Measurements from ENCODE around the gene SSC4D.
"Not testable (repeated sequence)": the region's sequence is repeated elsewhere in the genome, so short reads cannot be mapped to it uniquely, and the experiment has no call there.

SSC4D gene

DNA sequence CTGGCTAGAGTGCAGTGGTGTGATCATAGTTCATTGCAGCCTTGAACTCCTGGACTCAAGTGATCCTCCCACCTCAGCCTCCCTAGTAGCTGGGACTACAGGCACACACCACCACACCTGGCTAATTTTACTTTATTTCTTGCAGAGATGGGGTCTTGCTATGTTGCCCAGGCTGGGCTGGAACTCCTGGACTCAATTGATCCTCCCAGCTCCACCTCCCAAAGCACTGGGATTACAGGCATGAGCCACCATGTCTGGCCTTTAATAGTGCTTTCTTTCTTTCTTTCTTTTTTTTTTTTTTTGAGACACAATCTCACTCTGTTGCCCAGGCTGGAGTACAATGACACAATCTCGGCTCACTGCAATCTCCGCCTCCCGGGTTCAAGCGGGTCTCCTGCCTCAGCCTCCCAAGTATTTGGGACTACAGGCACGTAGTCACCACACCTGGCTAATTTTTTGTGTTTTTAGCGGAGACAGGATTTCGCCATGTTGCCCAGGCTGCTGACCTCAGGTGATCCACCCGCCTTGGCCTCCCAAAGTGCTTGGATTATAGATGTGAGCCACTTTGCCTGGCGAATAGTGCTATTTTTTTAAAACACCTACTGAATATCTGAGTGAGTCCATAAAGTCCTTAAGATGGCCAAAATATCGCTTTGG, 8.3 kb upstream of the SSC4D start:
- H3K9ac ChIP-seq (ENCODE audit: low read depth, low read length); H3K27me3 ChIP-seq (ENCODE audit: control insufficient read depth, insufficient read depth, low read length); H3K36me3 ChIP-seq (ENCODE audit: control insufficient read depth, insufficient read depth, low read length); H3K27ac ChIP-seq (ENCODE audit: low read depth, low read length); H3K4me1 ChIP-seq (ENCODE audit: control insufficient read depth, insufficient read depth, low read length); H3K9me3 ChIP-seq (ENCODE audit: control insufficient read depth, insufficient read depth, low read length); H3K4me3 ChIP-seq (ENCODE audit: low read depth, low read length): not testable (repeated sequence)

DNA sequence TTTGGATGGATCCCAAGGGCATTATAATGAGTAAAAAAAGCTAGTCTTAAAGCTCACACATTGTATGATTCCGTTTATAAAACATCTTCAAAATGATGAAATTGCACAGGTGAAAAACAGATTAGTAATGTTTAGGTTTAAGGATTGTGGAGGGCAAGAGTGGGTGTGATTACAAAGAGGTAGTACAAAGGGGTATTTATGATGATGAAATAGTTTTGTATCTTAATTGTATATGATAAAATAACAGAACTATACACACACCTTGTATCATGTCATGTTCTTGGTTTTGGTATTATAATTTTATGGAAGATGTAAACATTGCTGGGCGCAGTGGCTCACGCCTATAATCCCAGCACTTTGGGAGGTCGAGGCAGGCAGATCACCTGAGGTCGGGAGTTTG, 2.8 kb upstream of the SSC4D start:
- H3K36me3 ChIP-seq (ENCODE audit: control insufficient read depth, insufficient read depth, low read length) = no peaks in the 10 kb centered on the region
- H3K27me3 ChIP-seq (ENCODE audit: control insufficient read depth, insufficient read depth, low read length) = no peaks in the 10 kb centered on the region
- no peaks in the 10 kb centered on the region for H3K9me3 ChIP-seq (ENCODE audit: control insufficient read depth, insufficient read depth, low read length)
- no peak overlapping the region for H3K27ac ChIP-seq (ENCODE audit: low read depth, low read length)
- no peak overlapping the region for H3K9ac ChIP-seq (ENCODE audit: low read depth, low read length)
- peaks cover 9% of the 10 kb centered on the region for H3K4me1 ChIP-seq (ENCODE audit: control insufficient read depth, insufficient read depth, low read length)
- no peak overlapping the region for H3K4me3 ChIP-seq (ENCODE audit: low read depth, low read length)

DNA sequence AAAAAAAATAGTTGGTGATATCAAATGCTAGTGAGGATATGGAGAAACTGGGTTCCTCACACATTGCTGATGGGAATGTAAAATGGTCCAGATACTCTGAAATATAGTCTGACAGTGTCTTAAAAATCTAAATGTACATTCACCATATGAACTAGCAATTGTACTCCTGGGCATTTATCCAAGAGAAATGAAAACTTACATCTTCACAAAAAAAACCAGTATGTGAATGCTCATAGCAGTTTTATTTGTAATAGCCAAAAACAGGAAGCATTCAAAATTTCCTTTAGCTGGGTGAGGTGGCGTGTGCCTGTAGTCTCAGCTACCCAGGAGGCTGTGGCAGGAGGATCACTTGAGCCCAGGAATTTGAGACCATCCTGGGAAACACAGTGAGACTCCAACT, 2.1 kb upstream of the SSC4D start:
- H3K36me3 ChIP-seq (ENCODE audit: control insufficient read depth, insufficient read depth, low read length) = no peaks in the 10 kb centered on the region
- peaks cover 9% of the 10 kb centered on the region for H3K4me1 ChIP-seq (ENCODE audit: control insufficient read depth, insufficient read depth, low read length)
- no peaks in the 10 kb centered on the region for H3K9me3 ChIP-seq (ENCODE audit: control insufficient read depth, insufficient read depth, low read length)
- H3K4me3 ChIP-seq (ENCODE audit: low read depth, low read length) = no peak overlapping the region
- H3K27ac ChIP-seq (ENCODE audit: low read depth, low read length) = no peak overlapping the region
- no peaks in the 10 kb centered on the region for H3K27me3 ChIP-seq (ENCODE audit: control insufficient read depth, insufficient read depth, low read length)
- no peak overlapping the region for H3K9ac ChIP-seq (ENCODE audit: low read depth, low read length)

DNA sequence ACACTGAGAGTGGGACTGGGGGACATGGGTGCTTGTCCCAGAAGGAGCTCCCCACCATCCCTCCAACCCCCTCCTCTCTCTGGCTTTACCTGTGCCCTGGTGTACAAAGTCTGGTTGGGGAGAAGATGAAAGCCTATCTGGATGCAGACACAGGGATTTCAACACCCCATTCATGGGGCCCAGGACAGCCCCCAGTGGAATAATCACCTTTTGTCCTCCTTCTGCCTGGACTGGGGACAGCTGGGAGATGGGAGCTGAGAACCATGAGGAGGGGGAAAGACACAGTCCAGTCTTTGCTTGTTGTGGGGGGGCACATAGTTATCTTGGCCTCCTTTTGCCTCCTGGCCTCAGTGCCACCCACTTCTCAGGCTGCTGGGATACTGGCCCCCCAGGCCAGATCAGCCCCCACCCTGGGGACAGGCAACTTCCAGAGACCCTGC, 1.4 kb downstream of the SSC4D start:
- Histone ChIP-seq H3K4me3 (ENCODE audit: low read depth, low read length) (no peak overlapping the region), H3K27ac (ENCODE audit: low read depth, low read length) (no peak overlapping the region), H3K9me3 (ENCODE audit: control insufficient read depth, insufficient read depth, low read length) (no peaks in the 10 kb centered on the region), H3K27me3 (ENCODE audit: control insufficient read depth, insufficient read depth, low read length) (no peaks in the 10 kb centered on the region), H3K4me1 (ENCODE audit: control insufficient read depth, insufficient read depth, low read length) (peaks cover 9% of the 10 kb centered on the region), H3K36me3 (ENCODE audit: control insufficient read depth, insufficient read depth, low read length) (no peaks in the 10 kb centered on the region), H3K9ac (ENCODE audit: low read depth, low read length) (no peak overlapping the region)

DNA sequence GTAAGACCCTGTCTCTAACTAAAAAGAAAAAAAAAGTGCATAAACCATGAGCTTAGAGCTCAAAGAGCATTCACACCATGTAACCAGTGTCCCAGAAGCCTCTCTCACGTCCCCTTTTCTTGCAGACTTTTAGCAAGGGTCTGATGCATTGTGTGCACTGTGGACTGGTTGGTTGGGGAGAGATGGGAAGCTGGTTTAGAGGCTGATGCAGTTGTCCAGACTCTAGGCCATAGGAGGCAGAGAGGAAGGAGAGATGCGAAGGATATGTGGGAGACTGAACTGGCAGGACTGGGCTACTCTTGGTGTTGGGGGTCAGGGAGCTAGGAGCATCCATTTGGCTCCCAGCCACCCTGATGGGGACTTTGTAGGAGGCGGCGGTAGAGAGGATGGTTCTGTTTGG, 1.8 kb downstream of the SSC4D start:
- no peak overlapping the region for H3K9ac ChIP-seq (ENCODE audit: low read depth, low read length)
- H3K27me3 ChIP-seq (ENCODE audit: control insufficient read depth, insufficient read depth, low read length) = no peaks in the 10 kb centered on the region
- no peaks in the 10 kb centered on the region for H3K36me3 ChIP-seq (ENCODE audit: control insufficient read depth, insufficient read depth, low read length)
- peaks cover 9% of the 10 kb centered on the region for H3K4me1 ChIP-seq (ENCODE audit: control insufficient read depth, insufficient read depth, low read length)
- no peak overlapping the region for H3K4me3 ChIP-seq (ENCODE audit: low read depth, low read length)
- no peaks in the 10 kb centered on the region for H3K9me3 ChIP-seq (ENCODE audit: control insufficient read depth, insufficient read depth, low read length)
- H3K27ac ChIP-seq (ENCODE audit: low read depth, low read length) = no peak overlapping the region

DNA sequence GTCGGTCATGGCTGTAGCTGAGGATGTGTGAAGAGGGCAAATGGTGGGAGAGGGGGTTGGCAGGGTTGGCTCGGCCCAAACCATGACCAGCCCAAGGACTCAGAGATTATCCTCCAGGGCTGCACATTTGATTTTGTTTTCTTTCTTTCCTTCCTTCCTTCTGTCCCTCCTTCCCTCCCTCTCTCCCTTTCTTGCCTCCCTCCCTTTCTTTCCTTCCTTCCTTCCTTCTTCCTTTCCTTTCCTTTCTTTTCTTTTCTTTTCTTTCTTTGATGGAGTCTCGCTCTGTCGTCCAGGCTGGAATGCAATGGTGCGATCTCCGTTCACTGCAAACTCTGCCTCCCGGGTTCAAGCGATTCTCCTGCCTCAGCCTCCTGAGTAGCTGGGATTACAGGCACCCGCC, 3.8 kb downstream of the SSC4D start:
- Histone ChIP-seq H3K27ac (ENCODE audit: low read depth, low read length) (no peak overlapping the region), H3K27me3 (ENCODE audit: control insufficient read depth, insufficient read depth, low read length) (no peaks in the 10 kb centered on the region), H3K9ac (ENCODE audit: low read depth, low read length) (no peak overlapping the region), H3K4me3 (ENCODE audit: low read depth, low read length) (no peak overlapping the region), H3K9me3 (ENCODE audit: control insufficient read depth, insufficient read depth, low read length) (no peaks in the 10 kb centered on the region), H3K4me1 (ENCODE audit: control insufficient read depth, insufficient read depth, low read length) (peaks cover 9% of the 10 kb centered on the region), H3K36me3 (ENCODE audit: control insufficient read depth, insufficient read depth, low read length) (no peaks in the 10 kb centered on the region)

DNA sequence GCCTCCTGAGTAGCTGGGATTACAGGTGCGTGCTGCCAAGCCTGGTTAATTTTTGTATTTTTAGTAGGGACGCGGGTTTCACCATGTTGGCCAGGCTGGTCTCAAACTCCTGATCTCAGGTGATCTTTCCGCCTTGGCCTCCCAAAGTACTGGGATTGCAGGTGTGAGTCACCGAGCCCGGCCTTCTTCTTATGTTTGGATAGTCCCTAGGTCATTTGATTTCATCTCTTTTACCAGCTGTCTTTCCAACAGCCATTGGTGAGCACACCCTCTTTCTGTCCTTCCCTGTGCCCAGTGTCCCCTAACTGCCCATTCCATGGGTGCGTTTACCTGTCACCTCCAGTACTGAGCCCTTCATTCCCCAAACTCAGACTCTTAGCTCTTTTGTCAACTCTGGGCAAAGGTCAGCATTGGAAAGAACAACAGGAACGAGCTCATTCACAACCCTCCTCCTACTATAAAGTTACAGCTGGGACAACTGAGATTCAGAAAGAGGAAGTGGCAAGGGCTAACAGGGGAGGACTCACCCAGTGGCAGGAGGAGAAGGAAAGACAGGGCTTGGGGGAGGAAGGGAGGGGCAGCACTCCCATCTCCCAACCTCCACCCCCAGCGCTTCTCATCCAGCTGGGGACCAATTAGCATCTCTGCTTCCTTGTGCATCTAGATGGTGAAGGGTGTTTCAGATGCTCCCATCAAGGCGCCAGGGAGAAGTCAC, 5.6 kb downstream of the SSC4D start:
- no peaks in the 10 kb centered on the region for H3K9me3 ChIP-seq (ENCODE audit: control insufficient read depth, insufficient read depth, low read length)
- no peaks in the 10 kb centered on the region for H3K27me3 ChIP-seq (ENCODE audit: control insufficient read depth, insufficient read depth, low read length)
- H3K4me1 ChIP-seq (ENCODE audit: control insufficient read depth, insufficient read depth, low read length) = peaks cover 1% of the 10 kb centered on the region
- no peak overlapping the region for H3K27ac ChIP-seq (ENCODE audit: low read depth, low read length)
- H3K9ac ChIP-seq (ENCODE audit: low read depth, low read length) = no peak overlapping the region
- H3K36me3 ChIP-seq (ENCODE audit: control insufficient read depth, insufficient read depth, low read length) = no peaks in the 10 kb centered on the region
- no peak overlapping the region for H3K4me3 ChIP-seq (ENCODE audit: low read depth, low read length)

DNA sequence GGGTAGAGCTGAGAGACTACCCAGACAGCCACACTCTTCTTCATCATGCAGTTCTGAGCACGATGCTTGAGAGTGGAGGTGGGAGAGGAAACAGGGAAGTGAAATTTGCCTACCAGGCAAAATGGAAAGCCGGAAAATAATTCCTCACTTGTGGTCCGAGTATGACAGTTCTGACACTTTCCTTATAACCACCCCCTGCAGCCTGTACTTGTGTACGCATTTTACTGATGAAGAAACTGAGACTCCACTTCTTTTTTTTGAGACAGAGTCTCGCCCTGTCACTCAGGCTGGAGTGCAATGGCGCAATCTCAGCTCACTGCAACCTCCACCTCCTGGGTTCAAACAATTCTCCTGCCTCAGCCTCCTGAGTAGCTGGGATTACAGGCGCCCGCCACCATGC, 6.4 kb downstream of the SSC4D start:
- H3K27me3 ChIP-seq (ENCODE audit: control insufficient read depth, insufficient read depth, low read length); H3K36me3 ChIP-seq (ENCODE audit: control insufficient read depth, insufficient read depth, low read length); H3K27ac ChIP-seq (ENCODE audit: low read depth, low read length); H3K9me3 ChIP-seq (ENCODE audit: control insufficient read depth, insufficient read depth, low read length); H3K9ac ChIP-seq (ENCODE audit: low read depth, low read length); H3K4me1 ChIP-seq (ENCODE audit: control insufficient read depth, insufficient read depth, low read length); H3K4me3 ChIP-seq (ENCODE audit: low read depth, low read length): not testable (repeated sequence)

DNA sequence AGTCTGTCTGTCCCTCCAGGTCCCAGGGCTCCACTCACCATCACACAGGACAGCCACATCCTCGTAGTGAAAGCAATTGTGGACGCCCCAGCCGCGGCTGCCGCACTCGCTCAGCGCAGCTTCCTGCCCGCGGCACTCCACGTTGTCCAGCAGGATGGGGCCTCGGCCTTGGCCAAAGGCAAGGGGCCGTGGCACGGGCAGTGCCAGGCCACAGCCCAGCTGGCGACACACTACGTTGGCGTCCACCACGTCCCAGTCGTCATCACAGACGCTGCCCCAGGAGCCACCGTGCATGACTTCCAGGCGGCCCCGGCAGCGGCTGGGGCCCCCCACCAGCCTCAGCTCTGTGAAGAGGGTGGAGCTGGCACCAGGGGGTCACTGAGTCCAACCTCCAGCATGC, 9.2 kb downstream of the SSC4D start:
- H3K9ac ChIP-seq (ENCODE audit: low read depth, low read length) = no peak overlapping the region

DNA sequence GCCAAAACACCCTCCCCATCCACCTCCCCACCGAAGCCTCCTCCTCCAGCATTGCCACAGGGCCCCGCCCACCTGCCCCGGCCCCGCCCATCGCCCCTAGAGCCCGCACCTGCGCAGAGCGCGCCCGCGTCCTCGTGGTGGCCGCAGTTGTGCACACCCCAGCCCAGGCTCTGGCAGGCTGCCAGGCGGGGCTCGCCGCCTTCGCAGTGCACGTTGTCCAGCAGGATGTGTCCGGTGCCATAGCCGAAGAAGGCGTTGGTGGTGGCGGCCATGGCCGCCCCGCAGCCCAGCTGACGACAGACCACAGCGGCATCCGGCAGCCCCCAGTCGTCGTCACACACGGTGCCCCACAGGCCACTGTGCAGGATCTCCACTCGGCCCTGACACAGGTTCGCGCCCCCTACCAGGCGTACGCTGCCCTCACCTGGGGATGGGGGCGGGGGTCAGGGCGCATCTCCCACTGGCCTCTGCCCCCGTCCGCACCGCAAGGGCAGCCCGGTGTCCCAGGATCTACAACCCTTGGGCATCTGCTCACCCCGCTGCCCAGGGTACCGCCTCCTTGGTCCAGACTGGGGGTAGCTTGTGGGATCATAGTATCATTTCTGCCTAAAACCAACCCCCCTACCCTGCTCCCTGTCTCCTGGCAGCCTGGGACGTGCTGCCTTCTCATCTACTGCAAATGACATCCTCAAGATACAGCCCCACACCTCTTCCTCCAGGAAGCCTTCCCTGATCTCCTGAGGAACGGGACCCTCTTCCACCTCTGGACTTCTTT, 11.9 kb downstream of the SSC4D start:
- H3K27ac ChIP-seq (ENCODE audit: low read depth, low read length) = no peak overlapping the region
- H3K9ac ChIP-seq (ENCODE audit: low read depth, low read length) = no peak overlapping the region
- H3K27me3 ChIP-seq (ENCODE audit: control insufficient read depth, insufficient read depth, low read length) = no peaks in the 10 kb centered on the region; the same call in 1 of the 2 replicates
- no peaks in the 10 kb centered on the region for H3K36me3 ChIP-seq (ENCODE audit: control insufficient read depth, insufficient read depth, low read length)
- H3K9me3 ChIP-seq (ENCODE audit: control insufficient read depth, insufficient read depth, low read length) = no peaks in the 10 kb centered on the region
- H3K4me1 ChIP-seq (ENCODE audit: control insufficient read depth, insufficient read depth, low read length) = peaks cover 3% of the 10 kb centered on the region; the same call in 1 of the 2 replicates
- H3K4me3 ChIP-seq (ENCODE audit: low read depth, low read length) = no peak overlapping the region

More for the DNA sequence above, 9.2 kb downstream of the SSC4D start:
- Histone ChIP-seq H3K4me3 (ENCODE audit: low read depth, low read length) (no peak overlapping the region), H3K27me3 (ENCODE audit: control insufficient read depth, insufficient read depth, low read length) (no peaks in the 10 kb centered on the region; the same call in 1 of the 2 replicates), H3K9me3 (ENCODE audit: control insufficient read depth, insufficient read depth, low read length) (no peaks in the 10 kb centered on the region), H3K4me1 (ENCODE audit: control insufficient read depth, insufficient read depth, low read length) (peaks cover 3% of the 10 kb centered on the region; the same call in 1 of the 2 replicates), H3K27ac (ENCODE audit: low read depth, low read length) (no peak overlapping the region), H3K36me3 (ENCODE audit: control insufficient read depth, insufficient read depth, low read length) (no peaks in the 10 kb centered on the region)

DNA sequence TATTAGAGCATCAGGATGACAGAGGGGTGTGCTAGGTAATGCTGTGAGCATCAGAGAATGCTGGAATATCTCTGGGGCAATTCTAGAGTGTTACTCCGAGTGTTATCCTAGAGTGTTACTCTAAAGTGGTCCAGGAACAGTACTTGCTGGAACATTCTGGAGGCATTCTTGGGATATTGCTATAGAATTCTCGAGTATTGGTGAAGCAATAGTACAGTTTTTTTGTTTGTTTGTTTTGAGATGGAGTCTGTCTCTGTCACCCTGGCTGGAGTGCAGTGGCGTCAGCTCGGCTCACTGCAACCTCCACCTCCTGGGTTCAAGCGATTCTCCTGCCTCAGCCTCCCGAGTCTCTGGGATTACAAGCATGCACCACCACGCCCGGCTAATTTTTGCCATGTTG, 12.6 kb downstream of the SSC4D start:
- Histone ChIP-seq H3K27ac (ENCODE audit: low read depth, low read length) (no peak overlapping the region), H3K4me1 (ENCODE audit: control insufficient read depth, insufficient read depth, low read length) (peaks cover 3% of the 10 kb centered on the region; the same call in 1 of the 2 replicates), H3K9me3 (ENCODE audit: control insufficient read depth, insufficient read depth, low read length) (no peaks in the 10 kb centered on the region), H3K27me3 (ENCODE audit: control insufficient read depth, insufficient read depth, low read length) (no peaks in the 10 kb centered on the region; the same call in 1 of the 2 replicates), H3K4me3 (ENCODE audit: low read depth, low read length) (no peak overlapping the region), H3K36me3 (ENCODE audit: control insufficient read depth, insufficient read depth, low read length) (no peaks in the 10 kb centered on the region), H3K9ac (ENCODE audit: low read depth, low read length) (no peak overlapping the region)

Data from HUES48 (cell line).